GM21737 (cell line): ENCODE results near the gene HOXA13.

ENCODE experiments used
- ATAC-seq: cut with Tn5 transposase; IDR thresholded peaks from one replicate; pipeline ENCODE4 v1.9.1; 2021; ENCODE audit warnings: mild to moderate bottlenecking, moderate library complexity; ENCODE audit not compliant: unreplicated experiment

HOXA13 gene

DNA sequence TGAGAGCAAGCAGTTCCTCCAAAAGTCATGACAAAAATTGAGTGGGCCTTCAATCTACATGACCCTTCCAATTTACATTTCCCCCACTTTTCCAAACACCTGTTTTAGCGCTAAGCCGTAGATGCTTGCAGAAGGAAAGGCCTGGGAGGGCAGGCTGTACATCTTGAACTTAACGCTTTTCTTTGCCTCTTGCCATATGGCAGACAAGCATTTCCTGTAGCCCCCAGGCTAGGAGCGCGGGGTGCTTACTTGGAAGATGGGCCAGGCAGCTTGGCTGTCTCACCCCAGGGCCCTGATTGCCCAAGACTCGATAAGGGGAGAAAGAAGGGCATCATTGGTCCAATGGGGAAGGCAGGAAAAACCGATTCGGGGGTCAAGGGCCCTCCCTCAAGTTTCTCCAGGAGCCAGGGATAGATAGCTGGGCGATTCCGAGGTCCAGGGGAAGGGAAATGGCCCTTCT lies 27.5 kb downstream of the HOXA13 start:
- no peak for ATAC-seq

DNA sequence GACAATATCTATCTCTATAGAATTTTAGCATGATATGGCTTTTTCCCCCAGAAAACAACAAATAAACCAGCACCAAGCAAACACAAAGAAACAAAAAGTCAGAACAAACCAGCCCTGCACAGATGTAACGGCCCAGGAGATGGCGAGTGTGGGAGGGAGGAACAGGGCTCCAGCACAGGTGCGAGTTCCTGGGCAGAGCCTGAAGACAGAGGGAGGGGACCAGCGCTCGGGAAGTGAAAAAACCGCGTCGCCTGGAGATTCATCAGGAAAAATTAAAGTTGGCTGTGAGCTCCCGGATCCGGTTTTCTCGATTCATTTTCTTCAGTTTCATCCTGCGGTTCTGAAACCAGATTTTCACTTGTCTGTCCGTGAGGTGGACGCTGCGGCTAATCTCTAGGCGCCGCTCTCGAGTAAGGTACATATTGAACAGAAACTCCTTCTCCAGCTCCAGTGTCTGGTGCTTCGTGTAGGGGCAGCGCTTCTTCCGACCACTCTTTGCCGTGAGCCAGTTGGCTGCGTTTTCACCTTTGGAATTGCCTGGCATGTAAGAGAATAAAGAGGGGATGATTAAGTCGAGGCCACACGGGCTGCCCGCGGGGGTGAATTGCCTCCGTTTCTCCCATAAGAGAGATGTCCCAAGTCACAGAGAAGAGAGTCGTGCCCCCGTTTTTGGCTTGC lies 28.1 kb downstream of the HOXA13 start:
- no peak for ATAC-seq

DNA sequence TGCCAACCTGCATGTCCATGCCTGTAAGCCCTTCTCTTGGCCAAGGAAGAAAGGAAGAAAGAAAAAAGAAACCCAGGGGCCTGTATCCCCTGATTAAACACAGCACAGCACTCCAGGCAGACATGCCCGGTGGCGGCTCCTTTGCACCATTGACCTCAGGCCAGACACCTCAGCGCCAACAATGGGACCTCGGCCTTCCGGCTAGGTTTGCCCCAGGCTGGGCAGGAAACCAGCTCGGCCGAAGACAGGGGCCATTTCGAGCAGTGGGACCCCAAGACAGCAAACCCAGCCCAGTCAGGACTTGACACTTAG lies 28.6 kb downstream of the HOXA13 start:
- no peak for ATAC-seq

DNA sequence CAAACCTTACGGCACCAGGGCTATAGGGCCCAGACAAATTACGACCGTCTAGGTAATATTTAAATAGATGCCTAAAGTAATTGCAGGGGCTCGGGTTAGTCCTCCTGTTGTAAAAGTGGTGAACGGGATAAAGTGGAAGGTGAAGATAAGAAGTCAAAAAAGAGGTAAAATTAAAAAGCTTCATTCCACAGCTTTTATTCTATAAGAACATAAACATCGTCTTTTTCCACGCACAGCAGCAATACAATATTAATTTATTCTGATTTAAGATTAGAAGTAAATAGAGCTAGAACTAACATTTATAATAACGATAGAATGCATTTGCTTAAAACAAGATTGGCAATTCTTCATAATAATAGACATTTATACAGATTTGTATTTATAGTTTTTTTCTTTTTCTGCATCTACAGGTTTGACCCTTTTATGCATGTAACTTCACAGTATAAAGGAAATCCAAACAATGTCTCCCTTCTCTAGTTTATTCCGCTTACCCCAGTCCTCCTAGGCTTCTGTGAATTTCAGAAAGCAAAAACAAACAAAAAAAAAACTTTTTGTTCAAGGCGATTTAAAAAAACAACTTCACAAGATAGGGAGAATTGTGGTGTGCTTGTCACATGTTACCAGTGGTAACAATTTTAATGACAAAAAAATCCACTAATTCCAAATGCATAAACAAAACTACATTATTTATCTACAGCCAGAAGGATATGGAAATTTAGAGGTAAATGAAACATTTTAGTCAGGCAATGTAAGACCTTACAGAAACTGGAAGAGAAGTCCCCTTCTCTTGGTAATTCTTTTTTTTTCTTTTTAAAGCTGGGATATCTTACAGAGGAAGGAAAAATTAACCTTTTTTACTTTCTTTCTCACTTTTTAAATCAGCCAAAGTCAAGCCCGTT lies 29.2 kb downstream of the HOXA13 start:
- no peak for ATAC-seq

DNA sequence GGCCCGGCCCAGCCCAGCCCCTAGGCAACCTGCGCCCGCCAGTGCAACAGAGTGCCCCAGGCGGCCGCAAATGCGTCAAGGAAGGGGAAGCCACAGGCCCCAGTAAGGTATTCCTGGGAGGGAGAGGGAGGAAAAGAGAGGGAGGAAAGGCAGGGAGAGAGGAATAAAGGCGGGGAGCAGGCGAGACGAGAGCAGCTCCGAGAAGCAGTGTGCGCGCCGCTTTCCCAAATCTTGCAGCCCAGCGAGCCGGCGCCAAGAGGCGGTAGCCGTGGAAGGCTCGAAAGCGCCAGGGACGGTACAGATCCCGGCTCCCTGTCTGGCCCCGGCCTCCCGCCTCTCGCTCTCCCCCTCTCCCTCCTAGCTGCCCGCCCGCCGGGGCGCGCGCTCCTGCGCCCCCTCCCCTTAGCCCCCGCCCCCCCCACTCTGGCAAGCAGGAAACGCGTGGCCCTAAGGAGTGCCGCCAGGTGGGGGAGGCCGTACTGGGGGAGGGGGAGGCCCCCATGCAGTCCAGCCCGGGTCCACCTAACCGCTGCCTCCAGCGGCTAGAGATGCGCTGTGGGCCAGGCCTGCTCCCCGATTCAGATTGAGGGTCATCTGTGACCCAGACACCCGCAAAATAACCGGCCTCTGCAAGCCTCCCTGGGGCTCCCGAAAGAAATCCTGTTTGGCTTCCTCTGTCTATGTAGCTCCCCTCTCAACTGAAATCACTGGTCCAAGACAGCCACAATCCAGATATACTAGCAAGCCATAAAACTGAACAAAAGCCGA lies 30.0 kb downstream of the HOXA13 start:
- ATAC-seq: no peak

DNA sequence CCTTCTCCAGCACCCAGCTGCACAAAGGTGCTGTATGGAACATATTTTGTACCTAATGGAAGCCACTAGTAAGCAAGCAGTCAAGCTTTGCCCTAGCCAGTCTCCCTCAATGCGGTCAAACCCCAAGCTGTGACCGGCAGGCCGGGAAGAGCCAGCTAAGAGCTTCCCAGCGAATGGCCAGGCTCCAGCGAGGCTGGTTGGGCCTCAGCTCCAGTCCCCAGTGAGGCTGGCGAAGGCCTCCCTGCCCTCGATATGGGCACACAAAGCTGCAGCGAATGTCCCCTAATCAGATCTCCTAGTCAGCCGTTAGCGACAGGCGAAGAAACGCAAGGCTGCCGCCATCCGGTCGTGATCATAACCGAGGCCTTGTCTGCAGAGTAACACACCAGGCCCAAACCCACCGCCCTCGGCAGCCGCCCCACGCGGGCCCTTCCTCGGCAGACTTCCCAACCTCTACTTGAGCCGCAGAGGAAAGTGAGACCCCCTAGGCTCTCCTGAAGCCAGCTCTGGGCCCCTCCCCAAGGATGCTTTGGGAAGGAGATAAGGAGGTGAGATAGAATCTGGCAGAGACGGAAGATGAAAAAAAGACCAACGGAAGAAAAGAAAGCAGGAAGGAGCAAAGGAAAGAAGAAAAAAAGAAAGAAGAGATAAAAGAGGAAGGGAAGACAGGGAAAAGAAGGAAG lies 31.5 kb downstream of the HOXA13 start:
- ATAC-seq: no peak

DNA sequence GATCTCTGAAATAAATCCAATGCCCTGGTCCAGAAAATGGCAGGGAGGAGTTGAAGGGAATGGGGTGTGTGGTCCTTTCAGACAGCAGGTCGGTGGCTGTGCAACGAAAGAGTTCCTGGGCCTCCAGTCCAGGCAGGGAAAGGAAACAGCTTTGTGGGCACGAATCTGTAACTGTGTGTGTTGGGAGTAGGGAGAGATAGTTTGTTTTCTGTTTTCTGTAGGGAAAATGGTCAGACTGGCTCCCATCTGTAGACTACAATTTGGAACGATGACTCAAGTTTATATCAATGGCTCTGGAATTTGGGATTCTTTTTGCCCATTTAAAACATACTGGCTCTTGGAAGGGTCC lies 32.0 kb downstream of the HOXA13 start:
- ATAC-seq: no peak

DNA sequence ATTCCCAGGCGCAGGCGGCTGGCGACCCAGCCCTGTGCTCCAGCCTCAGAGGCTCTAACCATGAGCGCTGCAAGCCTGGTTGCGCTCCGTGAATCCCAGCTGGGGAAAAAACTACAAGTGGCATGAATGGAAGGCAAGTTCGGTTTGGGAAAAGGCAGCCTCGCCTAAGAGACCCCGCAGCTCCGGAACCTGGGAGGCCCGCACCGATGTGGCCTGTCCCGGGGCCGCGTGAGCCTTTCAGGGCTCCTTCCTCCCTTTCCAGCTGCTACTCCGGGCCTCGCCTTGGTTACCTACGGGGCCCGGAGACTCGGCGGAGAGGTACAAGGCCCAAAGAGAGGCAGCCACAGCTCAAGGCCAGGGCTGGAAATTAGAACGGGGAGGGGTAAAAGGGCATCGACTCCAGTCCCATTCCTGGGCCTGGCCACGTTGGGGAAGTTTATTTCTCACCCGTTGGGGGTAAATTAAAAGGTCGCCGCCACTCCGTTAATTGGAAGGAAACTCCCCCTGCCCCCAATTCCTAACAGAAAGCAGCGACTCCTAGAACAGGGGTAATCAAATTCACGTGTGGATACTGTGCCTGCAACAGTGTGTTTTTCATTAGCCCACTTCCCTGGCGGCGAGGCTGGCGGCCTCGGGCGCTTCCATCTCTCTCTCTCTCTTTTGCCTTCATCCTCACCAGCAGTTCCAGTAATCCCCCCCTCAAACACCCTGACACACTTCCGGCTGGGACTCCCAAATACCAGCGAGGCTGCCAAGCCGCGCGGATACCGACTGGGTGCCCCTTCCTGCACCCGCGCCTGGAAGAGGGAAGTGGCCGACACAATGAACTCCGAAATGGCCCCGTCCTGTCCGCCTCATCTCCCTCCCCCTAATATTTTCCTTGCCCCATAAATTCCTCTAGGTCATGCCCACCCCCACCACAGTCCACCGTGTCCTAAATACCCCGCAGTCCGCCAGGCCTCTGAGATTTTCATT lies 33.1 kb downstream of the HOXA13 start:
- ATAC-seq: no peak

DNA sequence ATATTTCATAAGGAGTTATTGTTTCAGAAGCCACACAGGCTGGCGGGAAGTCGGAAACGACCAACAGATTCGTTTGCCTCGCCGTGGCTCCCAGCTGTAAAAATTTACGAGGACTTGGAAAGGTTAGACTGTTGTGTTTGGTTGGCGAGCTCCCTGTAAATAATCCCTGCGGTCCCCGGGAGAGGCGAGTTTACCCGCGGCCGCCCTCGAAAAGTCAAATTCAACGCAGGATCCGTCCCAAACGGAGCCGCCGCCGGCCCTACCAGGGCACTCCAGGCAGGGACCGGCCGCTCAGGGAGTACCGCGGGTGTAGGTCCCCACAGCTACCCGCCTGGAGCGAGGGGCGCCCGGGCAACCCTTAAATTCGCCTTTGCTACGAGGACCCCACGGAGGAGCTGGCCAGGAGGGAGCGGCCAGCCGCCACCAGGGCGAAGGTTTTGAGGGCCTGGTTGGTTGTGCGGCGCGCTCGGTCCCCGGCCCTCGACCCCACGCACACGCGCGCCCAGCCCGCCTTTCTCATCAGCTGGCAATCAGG lies 33.8 kb downstream of the HOXA13 start:
- ATAC-seq: no peak

DNA sequence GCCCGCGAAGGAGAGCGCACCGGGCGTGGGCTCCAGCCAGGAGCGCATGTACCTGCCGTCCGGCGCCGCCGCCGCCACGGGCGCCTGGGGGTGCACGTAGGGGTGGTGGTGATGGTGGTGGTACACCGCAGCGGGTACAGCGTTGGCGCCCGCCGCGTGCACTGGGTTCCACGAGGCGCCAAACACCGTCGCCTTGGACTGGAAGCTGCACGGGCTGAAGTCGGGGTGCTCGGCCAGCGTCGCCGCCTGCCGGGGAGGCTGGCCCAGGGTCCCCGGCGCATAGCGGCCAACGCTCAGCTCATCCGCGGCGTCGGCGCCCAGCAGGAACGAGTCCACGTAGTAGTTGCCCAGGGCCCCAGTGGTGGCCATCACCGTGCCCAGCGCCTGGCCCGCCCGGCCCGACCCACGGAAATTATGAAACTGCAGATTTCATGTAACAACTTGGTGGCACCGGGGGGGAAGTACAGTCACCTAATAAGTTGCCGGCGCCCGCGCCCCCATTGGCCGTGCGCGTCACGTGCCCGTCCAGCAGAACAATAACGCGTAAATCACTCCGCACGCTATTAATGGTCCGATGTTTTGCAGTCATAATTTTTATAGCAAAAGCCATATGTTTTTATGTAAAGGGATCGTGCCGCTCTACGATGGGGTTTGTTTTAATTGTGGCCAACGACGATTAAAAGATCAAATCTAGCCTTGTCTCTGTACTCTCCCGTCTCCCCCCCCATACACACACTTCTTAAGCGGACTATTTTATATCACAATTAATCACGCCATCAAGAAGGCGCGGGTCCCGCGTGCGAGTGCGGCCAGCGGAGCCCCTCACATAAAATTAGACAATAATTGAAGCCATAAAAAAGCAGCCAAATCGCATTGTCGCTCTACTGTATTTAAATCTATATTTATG lies 34.5 kb downstream of the HOXA13 start, which contains the start of gene HOXA9:
Gene HOXA9 (minus strand): TSS at position 449 of the 907 bp plus-strand sequence. CDS start 80 bp downstream, at position 369.
- ATAC-seq: no peak

DNA sequence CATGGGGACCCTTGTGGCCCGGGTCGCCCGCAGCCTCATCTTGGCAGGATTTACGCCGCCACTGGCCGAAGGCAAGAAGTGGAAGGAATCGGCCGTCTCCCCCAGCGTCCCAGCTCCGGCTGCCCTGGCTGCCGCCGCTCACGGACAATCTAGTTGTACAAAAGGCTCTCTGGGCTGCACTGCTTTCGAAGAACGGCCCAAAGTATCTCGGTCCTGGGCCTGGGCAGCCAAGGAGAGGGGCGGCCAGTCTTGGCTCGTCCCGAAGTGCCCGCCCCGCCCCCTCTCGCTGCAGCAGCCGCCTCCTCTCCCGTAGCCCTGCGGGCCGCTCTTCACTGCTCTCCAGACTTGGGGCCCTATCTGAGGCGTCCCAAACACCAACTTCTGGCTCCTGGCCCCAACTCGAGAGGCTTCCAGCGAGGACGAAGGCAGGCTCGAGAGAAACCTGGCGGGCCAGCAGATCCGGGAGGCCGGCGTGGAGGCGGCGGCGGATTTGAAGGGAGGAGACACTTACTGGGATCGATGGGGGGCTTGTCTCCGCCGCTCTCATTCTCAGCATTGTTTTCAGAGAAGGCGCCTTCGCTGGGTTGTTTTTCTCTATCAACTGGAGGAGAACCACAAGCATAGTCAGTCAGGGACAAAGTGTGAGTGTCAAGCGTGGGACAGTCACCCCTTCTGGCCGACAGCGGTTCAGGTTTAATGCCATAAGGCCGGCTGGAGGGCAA lies 35.4 kb downstream of the HOXA13 start:
- ATAC-seq: no peak

DNA sequence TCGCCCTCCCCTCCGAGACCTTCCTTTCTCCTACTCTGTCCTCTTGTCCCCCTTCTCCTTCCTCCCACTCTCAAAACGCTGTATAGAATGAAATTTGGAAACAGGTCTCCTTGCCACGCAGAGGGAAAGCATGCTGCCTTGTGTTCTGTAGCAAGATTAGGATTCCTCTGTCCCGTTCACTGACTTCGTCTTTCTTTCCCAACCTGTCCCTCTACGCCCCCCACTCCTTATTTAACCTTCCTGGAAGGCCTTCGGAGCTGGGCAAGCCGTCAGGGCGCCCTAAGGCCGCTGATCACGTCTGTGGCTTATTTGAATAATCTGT lies 35.9 kb downstream of the HOXA13 start:
- no peak for ATAC-seq

DNA sequence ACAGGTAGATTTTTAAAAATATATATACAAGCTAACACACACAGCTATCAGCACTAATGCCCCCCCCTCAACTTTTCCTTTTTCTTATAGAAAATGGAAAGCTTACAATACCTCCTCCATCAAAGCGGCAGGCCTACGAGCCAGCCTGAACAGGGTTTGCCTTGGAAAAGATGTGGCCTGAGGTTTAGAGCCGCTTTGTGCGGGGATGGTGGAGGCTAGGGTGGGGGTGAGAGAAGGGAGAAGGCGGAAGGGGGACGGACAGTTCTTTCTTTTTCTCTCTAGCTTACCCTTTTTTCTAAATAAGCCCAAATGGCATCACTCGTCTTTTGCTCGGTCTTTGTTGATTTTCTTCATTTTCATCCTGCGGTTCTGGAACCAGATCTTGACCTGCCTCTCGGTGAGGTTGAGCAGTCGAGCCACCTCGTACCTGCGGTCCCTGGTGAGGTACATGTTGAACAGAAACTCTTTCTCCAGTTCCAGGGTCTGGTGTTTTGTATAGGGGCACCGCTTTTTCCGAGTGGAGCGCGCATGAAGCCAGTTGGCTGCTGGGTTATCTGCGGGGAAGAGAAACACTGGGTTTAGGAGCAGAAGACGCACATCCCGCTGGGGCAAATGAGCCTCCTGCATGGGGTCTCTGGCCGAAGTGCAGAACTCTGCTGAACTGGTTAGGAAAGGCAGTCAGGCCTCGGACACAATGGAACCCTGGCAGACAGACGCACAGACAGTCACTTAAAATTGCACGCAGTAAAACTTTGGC lies 36.4 kb downstream of the HOXA13 start:
- no peak for ATAC-seq

DNA sequence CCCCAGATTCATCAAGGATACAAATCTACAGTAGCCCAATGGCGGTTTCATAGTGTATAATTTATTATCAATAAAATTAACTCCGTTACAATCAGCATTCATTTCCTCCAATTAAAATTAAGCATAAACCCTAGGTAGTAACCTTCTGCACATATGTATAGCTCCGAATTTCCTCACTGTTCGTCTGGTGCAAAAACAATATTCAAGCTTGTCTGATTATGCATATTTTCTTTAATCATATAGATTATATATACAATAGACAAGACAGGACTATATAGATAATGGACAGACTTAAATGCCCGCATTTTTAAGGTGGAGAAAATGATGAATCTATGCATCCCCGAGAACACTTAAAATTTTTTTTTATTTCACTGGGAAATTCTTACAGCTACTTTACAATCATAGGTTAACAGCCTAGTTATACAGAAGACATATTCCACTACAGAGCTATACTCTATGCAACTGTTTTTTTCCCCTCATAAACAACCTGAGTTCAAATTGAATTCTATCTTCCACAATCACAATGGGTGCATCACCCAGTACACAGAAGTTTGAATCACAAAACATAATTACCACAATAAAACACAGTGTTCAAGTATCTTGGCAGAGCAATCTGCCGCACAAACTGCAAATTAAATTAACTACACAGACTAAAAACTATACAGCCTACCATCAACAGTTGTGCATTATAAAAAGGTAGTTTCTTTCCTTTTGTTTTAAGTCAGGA lies 37.2 kb downstream of the HOXA13 start:
- ATAC-seq: no peak

DNA sequence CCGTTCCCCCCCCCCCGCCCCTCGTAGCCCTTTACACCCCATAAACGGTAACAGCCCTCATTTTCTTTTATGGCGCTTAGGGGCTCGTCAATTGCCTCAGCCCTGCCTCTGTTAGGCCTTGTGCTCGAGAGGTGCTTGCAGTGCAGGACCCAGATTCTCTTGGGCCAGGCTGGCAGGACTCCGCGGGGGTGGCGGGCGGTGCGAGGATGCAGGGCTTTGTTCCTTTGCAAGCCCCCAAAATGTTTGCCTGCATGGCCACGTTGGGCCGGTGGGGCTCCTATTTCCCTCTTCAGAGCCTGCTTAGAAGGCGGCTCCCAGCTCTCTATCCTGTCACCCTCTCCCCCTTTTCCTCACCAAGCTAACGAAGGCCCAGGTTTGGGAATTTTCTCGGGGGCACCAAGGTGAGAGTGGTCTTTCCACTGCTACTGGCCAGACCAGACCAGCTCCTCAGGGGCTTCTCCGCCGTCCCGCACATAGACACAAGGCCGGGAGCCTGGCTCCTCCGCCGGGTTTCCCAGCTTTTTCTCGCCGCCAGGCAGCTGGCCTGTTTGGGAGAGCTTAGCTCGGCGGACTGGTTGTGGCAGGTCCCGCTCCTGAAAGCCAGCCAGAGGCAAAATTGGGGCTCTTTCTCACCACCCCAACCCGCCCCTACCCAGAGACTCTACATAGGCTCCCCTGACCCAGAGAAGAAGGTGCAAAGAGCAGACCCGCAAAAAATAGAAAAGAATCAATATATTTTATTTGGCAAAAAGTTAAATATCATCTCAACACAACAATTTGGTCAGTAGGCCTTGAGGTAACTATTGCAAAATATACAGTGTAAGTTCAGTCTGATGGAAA lies 38.0 kb downstream of the HOXA13 start:
- no peak for ATAC-seq

DNA sequence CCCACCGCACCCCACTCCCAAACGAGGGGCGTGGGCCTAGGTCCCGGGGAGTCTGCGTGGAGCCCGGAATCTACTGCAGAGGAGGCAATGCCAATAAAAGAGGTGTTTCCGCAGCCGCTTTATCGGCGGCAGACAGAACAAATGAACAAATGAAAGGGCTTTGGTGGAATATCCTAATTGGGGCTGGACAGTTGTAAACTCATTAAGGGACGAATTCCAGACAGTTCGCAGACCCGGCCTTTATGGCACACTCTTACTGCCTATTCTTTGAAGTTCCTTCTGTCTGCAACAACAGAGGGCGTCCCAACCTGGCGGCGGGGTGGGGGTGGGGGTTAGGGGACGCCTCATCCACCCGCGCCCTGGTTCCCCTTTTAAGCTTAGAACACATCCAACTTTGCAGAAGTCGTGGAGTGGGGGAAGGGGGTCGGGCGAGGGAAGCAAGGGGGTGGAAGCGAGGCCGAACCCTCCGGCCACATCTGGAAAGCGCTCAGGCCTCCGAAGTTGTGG lies 38.6 kb downstream of the HOXA13 start:
- no peak for ATAC-seq
